Neural progenitor cell (in vitro differentiated cells): ENCODE data around the gene WNT6.

ENCODE experiments used
- EZH2 ChIP-seq: fragments of 200-600 bp; sonication (generic); IDR thresholded peaks from 2 replicates; pipeline ENCODE4 v1.6.1; 2017; ENCODE audit warnings: antibody characterized with exemption, mild to moderate bottlenecking, moderate library complexity
- EZH2phosphoT487 ChIP-seq: fragments of 200-600 bp; sonication (generic); IDR thresholded peaks from 2 replicates; pipeline ENCODE4 v1.6.1; 2017; ENCODE audit warnings: antibody characterized with exemption
- TF ChIP-seq, protein P1 (sequence below): fragments of 200-600 bp; sonication (generic); IDR thresholded peaks from 2 replicates; pipeline ENCODE4 v1.5.1; 2017; ENCODE audit warnings: antibody characterized with exemption, mild to moderate bottlenecking

- TF ChIP-seq, protein P1, sequence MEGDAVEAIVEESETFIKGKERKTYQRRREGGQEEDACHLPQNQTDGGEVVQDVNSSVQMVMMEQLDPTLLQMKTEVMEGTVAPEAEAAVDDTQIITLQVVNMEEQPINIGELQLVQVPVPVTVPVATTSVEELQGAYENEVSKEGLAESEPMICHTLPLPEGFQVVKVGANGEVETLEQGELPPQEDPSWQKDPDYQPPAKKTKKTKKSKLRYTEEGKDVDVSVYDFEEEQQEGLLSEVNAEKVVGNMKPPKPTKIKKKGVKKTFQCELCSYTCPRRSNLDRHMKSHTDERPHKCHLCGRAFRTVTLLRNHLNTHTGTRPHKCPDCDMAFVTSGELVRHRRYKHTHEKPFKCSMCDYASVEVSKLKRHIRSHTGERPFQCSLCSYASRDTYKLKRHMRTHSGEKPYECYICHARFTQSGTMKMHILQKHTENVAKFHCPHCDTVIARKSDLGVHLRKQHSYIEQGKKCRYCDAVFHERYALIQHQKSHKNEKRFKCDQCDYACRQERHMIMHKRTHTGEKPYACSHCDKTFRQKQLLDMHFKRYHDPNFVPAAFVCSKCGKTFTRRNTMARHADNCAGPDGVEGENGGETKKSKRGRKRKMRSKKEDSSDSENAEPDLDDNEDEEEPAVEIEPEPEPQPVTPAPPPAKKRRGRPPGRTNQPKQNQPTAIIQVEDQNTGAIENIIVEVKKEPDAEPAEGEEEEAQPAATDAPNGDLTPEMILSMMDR = no peak
- TF ChIP-seq EZH2 (no peak), EZH2phosphoT487 (no peak)
Measured at GRCh38 chr2:218865396-218865795, 5.8 kb downstream of the WNT6 start.
